ENCODE results near the gene HMCN2. TPM values are rescaled to one million over a fixed set of nuclear protein-coding genes. Genes with fewer than 3 reads are reported as not detected.

HMCN2 gene
- total RNA-seq, 1 donor from 2014 or later, result 5.8 TPM

DNA sequence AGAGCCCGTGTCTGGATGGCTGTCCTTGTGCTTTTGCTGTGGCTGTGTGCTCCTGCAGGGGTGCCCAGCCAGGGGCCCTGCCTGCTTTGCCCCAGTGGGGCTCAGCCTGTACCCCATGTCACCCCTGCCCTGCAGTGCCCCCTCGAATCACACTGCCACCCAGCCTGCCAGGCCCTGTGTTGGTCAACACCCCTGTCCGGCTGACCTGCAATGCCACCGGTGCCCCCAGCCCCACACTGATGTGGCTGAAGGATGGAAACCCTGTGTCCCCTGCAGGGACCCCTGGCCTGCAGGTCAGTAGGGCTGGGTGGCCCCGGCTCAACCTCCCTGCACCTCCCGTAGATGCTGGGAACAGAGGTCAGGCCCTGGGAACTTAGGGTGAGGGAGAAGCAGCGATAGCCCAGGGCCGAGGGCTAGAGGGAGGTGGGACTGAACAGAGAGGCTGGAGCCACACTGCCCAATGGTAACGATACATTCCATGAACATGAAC is 96.4 kb downstream of the HMCN2 start:
- Mint-ChIP-seq H3K27me3 (ENCODE audit: low read depth) (peaks cover under 1% of the 10 kb centered on the region), H3K4me3 (no peak overlapping the region), H3K4me1 (no peaks in the 10 kb centered on the region), H3K9me3 (no peaks in the 10 kb centered on the region), H3K36me3 (no peaks in the 10 kb centered on the region), H3K27ac (no peak overlapping the region)
- DNase-seq (ENCODE audit: low spot score in 2 of 2, unreplicated experiment in 2 of 2), result no peak
- TF ChIP-seq, protein P1, sequence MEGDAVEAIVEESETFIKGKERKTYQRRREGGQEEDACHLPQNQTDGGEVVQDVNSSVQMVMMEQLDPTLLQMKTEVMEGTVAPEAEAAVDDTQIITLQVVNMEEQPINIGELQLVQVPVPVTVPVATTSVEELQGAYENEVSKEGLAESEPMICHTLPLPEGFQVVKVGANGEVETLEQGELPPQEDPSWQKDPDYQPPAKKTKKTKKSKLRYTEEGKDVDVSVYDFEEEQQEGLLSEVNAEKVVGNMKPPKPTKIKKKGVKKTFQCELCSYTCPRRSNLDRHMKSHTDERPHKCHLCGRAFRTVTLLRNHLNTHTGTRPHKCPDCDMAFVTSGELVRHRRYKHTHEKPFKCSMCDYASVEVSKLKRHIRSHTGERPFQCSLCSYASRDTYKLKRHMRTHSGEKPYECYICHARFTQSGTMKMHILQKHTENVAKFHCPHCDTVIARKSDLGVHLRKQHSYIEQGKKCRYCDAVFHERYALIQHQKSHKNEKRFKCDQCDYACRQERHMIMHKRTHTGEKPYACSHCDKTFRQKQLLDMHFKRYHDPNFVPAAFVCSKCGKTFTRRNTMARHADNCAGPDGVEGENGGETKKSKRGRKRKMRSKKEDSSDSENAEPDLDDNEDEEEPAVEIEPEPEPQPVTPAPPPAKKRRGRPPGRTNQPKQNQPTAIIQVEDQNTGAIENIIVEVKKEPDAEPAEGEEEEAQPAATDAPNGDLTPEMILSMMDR (IDR thresholded peaks at IDR 0.05; ENCODE audit: unreplicated experiment), result no peak

DNA sequence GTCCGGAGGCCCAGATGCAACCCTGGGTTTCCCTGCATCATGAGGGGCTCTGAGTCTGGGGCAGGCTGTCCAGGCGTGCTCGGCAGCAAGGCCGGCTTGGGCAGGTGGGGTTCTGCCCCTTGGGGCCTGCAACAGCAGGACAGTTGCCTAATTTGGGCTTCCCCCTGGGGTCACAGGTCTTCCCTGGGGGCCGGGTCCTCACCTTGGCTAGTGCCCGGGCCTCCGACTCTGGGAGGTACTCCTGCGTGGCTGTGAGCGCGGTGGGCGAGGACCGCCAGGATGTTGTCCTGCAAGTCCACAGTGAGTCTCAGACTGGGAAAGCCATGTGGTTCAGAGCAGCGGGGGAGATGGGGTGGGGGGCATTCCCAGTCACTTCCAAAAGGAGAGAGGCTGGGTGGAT is 97.1 kb downstream of the HMCN2 start:
- H3K4me1 Mint-ChIP-seq, result no peaks in the 10 kb centered on the region
- H3K36me3 Mint-ChIP-seq, result no peaks in the 10 kb centered on the region
- H3K27ac Mint-ChIP-seq, result no peak overlapping the region
- H3K27me3 Mint-ChIP-seq (ENCODE audit: low read depth), result peaks cover 3% of the 10 kb centered on the region
- no peak for DNase-seq (ENCODE audit: low spot score in 2 of 2, unreplicated experiment in 2 of 2)
- TF ChIP-seq, protein P1 (IDR thresholded peaks at IDR 0.05; ENCODE audit: unreplicated experiment), result no peak
- H3K9me3 Mint-ChIP-seq, result no peaks in the 10 kb centered on the region
- no peak overlapping the region for H3K4me3 Mint-ChIP-seq

DNA sequence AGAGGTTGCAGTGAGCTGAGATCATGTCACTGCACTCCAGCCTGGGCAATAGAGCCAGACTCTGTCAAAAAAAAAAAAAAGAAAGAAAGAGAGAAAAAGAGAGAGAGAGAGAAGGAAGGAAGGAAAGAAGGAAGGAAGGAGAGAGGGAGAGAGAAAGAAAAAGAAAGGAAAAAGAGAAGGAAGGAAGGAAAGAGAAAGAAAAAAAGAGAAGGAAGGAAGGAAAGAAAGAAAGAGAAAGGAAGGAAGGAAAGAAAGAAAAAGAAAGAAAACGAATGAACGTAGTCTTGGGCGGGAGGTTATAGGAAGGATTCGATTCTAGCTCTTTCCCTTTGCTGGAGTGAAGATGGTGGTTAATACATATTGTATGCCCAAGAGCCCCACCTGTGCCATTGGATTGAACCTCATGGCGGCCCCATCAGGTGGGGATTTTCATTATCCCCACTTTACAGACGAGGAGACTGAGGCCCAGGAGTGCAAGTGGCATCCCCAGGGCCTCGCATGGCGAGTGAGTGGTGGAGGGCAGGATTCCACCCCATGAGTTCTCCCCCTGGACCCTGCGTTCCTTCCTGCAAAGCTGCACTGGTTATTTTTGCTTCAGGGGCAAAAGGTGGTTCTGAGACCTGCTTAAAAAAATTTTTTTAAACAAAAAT is 98.3 kb downstream of the HMCN2 start:
- H3K9me3 Mint-ChIP-seq, result no peaks in the 10 kb centered on the region
- no peaks in the 10 kb centered on the region for H3K4me1 Mint-ChIP-seq
- H3K27ac Mint-ChIP-seq, result no peak overlapping the region
- H3K36me3 Mint-ChIP-seq, result no peaks in the 10 kb centered on the region
- TF ChIP-seq, protein P1 (IDR thresholded peaks at IDR 0.05; ENCODE audit: unreplicated experiment), result no peak
- H3K4me3 Mint-ChIP-seq, result no peak overlapping the region
- peaks cover 3% of the 10 kb centered on the region for H3K27me3 Mint-ChIP-seq (ENCODE audit: low read depth)
- DNase-seq (ENCODE audit: low spot score in 2 of 2, unreplicated experiment in 2 of 2), result no peak

DNA sequence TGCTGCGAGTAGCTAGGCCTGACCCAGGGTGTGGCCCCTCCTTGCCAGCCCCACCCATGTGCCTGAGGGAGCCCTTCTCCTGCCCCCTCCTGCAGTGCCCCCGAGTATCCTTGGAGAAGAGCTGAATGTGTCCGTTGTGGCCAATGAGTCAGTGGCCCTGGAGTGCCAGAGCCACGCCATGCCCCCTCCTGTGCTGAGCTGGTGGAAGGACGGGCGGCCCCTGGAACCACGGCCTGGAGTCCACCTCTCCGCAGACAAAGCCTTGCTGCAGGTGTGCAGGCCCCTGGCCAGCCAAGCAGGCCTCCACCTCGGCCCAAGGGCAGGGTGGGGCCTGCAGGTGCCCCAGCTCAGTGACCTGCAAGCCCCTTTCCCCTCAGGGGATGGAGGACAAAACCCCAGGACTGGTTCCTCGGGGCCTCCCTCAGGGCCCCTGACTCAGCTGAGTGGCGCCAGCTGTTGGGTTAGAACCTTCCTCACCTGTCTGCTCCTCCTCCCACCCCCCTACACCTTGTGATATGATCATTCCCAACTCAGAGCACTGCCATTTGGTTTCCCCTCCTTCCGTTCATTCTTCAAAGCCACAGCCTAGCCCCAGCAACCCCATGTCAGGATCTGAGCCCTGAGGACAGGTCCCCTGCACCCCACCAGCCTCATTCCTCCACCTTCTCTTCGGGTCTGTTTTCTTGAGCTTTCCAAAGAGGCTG is 99.2 kb downstream of the HMCN2 start:
- TF ChIP-seq, protein P1 (IDR thresholded peaks at IDR 0.05; ENCODE audit: unreplicated experiment), result no peak
- Mint-ChIP-seq H3K27me3 (ENCODE audit: low read depth) (peaks cover 3% of the 10 kb centered on the region), H3K27ac (no peak overlapping the region), H3K36me3 (no peaks in the 10 kb centered on the region), H3K4me1 (no peaks in the 10 kb centered on the region), H3K4me3 (no peak overlapping the region), H3K9me3 (no peaks in the 10 kb centered on the region)
- no peak for DNase-seq (ENCODE audit: low spot score in 2 of 2, unreplicated experiment in 2 of 2)

DNA sequence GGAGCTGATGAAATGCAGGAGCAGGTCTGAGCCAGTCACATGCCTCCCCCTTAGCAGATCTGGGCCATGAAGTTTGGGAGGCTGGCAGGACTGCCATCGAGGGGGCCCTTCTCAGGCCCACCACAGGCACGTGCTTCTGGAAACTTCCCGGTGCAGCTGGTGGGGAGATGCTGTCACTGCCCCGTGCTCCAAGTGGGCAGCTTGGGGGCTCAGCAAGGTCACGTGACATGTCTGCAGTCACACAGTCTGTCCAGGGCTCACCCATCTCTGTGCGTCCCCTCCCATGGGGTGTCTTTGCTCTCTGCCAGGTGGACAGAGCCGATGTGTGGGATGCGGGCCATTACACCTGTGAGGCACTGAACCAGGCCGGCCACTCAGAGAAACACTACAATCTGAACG is 99.8 kb downstream of the HMCN2 start:
- H3K9me3 Mint-ChIP-seq, result no peaks in the 10 kb centered on the region
- no peak for DNase-seq (ENCODE audit: low spot score in 2 of 2, unreplicated experiment in 2 of 2)
- peaks cover 3% of the 10 kb centered on the region for H3K27me3 Mint-ChIP-seq (ENCODE audit: low read depth)
- TF ChIP-seq, protein P1 (IDR thresholded peaks at IDR 0.05; ENCODE audit: unreplicated experiment), result no peak
- H3K4me3 Mint-ChIP-seq, result no peak overlapping the region
- H3K36me3 Mint-ChIP-seq, result no peaks in the 10 kb centered on the region
- H3K4me1 Mint-ChIP-seq, result no peaks in the 10 kb centered on the region
- H3K27ac Mint-ChIP-seq, result no peak overlapping the region

All from mesothelial cell of epicardium (in vitro differentiated cells).